NOMO-1 (cell line): ENCODE measurements around the gene GRIA3.
A peak's percentile ranks its signal among the peaks of the same experiment; 100 is the strongest.
"Not testable (repeated sequence)": the region's sequence is repeated elsewhere in the genome, so short reads cannot be mapped to it uniquely, and the experiment has no call there.

ENCODE experiments used
- DNase-seq, 2 experiments: peaks; one replicate each; lab custom pipeline; 2025; ENCODE audit not compliant: unreplicated experiment in 2 of 2; lab: John Stamatoyannopoulos, UW

GRIA3 gene

GRCh38 chrX:123513585-123514278 lies 329.7 kb downstream of the GRIA3 start:
- peak in 1 of 2 experiments; percentile 3 for DNase-seq

GRCh38 chrX:123514279-123514640 lies 330.2 kb downstream of the GRIA3 start:
- peak; percentile 4 to 18 for DNase-seq

GRCh38 chrX:123518791-123519190 lies 334.7 kb downstream of the GRIA3 start:
- no peak for DNase-seq

- DNase-seq = peak in 1 of 2 experiments; percentile 5
Measured at GRCh38 chrX:123525123-123525725, 341.1 kb downstream of the GRIA3 start.

- not testable (repeated sequence) for DNase-seq
Measured at GRCh38 chrX:123530726-123531125, 346.6 kb downstream of the GRIA3 start.
